NT2/D1 (cell line): ENCODE data around the gene PPP1R14B.

ENCODE experiments used
- SUZ12 ChIP-seq: IDR thresholded peaks from 2 replicates; pipeline ENCODE4 v1.6.1; 2011; ENCODE audit not compliant: insufficient read length, insufficient read depth; ENCODE audit errors: extremely low read depth
- YY1 ChIP-seq: IDR thresholded peaks from 2 replicates; pipeline ENCODE4 v1.6.1; 2011; ENCODE audit not compliant: insufficient read length, insufficient read depth

- no peak for TF ChIP-seq YY1
- TF ChIP-seq SUZ12: no peak
Observed at GRCh38 chr11:64283092-64283491, 36.3 kb upstream of the PPP1R14B start.
